PC-3 (cell line): ENCODE measurements around the gene RPL29. TPM values are rescaled to one million over a fixed set of nuclear protein-coding genes. Genes with fewer than 3 reads are reported as not detected.
"Not testable (repeated sequence)": the region's sequence is repeated elsewhere in the genome, so short reads cannot be mapped to it uniquely, and the experiment has no call there.

ENCODE experiments used
- ATAC-seq: fragments of 200-7000 bp; cut with Tn5 transposase; 2 replicates; pipeline ENCODE4 v1.9.1; 2020; ENCODE audit warnings: mild to moderate bottlenecking, moderate library complexity
- BruUV-seq: library from RNA; stranded (reverse); fragments of 400-500 nt; replicated peaks from 2 replicates; lab custom pipeline; 2021; lab: Mats Ljungman, UMichigan
- CTCF ChIA-PET: fragments of 300-600 bp; sonication (Branson Sonifier 250); formaldehyde crosslinking; loops from one replicate; lab custom pipeline; 2022; ENCODE audit warnings: antibody characterized with exemption; lab: Charles Lee
- POLR2A ChIA-PET: fragments of 300-600 bp; sonication (Branson Sonifier 250); formaldehyde crosslinking; loops from one replicate; lab custom pipeline; 2022; ENCODE audit warnings: antibody characterized with exemption; ENCODE audit not compliant: unreplicated experiment; lab: Charles Lee
- DNase-seq: peaks from one replicate; pipeline ENCODE4 v3.0.0-alpha.2; 2015
- H2AFZ ChIP-seq: fragments of 300-600 bp; sonication (generic); 2 replicates; pipeline ENCODE4 v1.6.0; 2016; ENCODE audit warnings: antibody characterized with exemption, low read length
- H3F3A ChIP-seq: fragments of 300-600 bp; sonication (generic); one replicate; pipeline ENCODE4 v1.6.0; 2017; ENCODE audit warnings: antibody characterized with exemption, low read length, control low read depth, mild to moderate bottlenecking; ENCODE audit not compliant: unreplicated experiment
- H3K27ac ChIP-seq: fragments of 300-600 bp; sonication (generic); 2 replicates; pipeline ENCODE4 v1.5.1; 2016; ENCODE audit warnings: mild to moderate bottlenecking, low read length
- H3K27me3 ChIP-seq: fragments of 300-600 bp; sonication (generic); 2 replicates; pipeline ENCODE4 v1.6.1; 2016; ENCODE audit warnings: low read length, mixed read lengths
- H3K36me3 ChIP-seq: fragments of 300-600 bp; sonication (generic); 2 replicates; pipeline ENCODE4 v1.6.1; 2016; ENCODE audit warnings: low read depth, mixed run types, low read length, mixed read lengths
- H3K4me1 ChIP-seq: fragments of 300-600 bp; sonication (generic); 2 replicates; pipeline ENCODE4 v1.5.1; 2016; ENCODE audit warnings: low read length; ENCODE audit not compliant: insufficient read depth
- H3K4me2 ChIP-seq: fragments of 300-600 bp; sonication (generic); 2 replicates; pipeline ENCODE4 v1.6.0; 2016; ENCODE audit warnings: low read length
- H3K4me3 ChIP-seq: fragments of 300-600 bp; sonication (generic); 2 replicates; pipeline ENCODE4 v1.5.1; 2016; ENCODE audit warnings: mild to moderate bottlenecking, low read length, mixed read lengths
- H3K79me2 ChIP-seq: fragments of 300-600 bp; sonication (generic); 2 replicates; pipeline ENCODE4 v1.6.1; 2017; ENCODE audit warnings: low read length, mixed read lengths
- H3K9ac ChIP-seq: fragments of 300-600 bp; sonication (generic); 2 replicates; pipeline ENCODE4 v1.6.0; 2016; ENCODE audit warnings: mild to moderate bottlenecking, low read length
- H3K9me2 ChIP-seq: fragments of 300-600 bp; sonication (generic); replicated peaks from 2 replicates; pipeline ENCODE4 v1.6.1; 2016; ENCODE audit warnings: mixed run types, low read length, mixed read lengths
- H3K9me3 ChIP-seq: fragments of 300-600 bp; sonication (generic); 2 replicates; pipeline ENCODE4 v1.6.1; 2016; ENCODE audit warnings: low read length, mixed read lengths
- H4K20me1 ChIP-seq: fragments of 300-600 bp; sonication (generic); 2 replicates; pipeline ENCODE4 v1.6.1; 2016; ENCODE audit warnings: low read length, mixed read lengths
- CTCF ChIP-seq: fragments of 300-600 bp; sonication (generic); conservative IDR thresholded peaks from 2 replicates; pipeline ENCODE4 v1.5.1; 2017; ENCODE audit warnings: antibody characterized with exemption, low read depth, mild to moderate bottlenecking, low read length
- EZH2 ChIP-seq: fragments of 300-600 bp; sonication (generic); IDR thresholded peaks from one replicate; pipeline ENCODE4 v1.6.1; 2017; ENCODE audit warnings: antibody characterized with exemption, mild to moderate bottlenecking, low read length; ENCODE audit not compliant: unreplicated experiment
- EZH2phosphoT487 ChIP-seq: fragments of 300-600 bp; sonication (generic); IDR thresholded peaks from 2 replicates; pipeline ENCODE4 v1.6.1; 2018; ENCODE audit warnings: mild to moderate bottlenecking, antibody characterized with exemption, low read length, borderline replicate concordance
- intact Hi-C: fragments of 100-400 bp; cut with micrococcal nuclease; formaldehyde crosslinking; loops from 2 replicates; pipeline ENCODE4 v1.9.0; 2023
- total RNA-seq: library from RNA; depleted of rRNA; stranded (reverse); fragments of >200 nt; gene quantifications from 2 replicates; pipeline ENCODE4 v1.2.3, GENCODE V29; 2014

RPL29 gene
- total RNA-seq, 1 experiment from 2014 or later, result 1,807 TPM

- ATAC-seq (no peak), DNase-seq (no peak)
- POLR2A ChIA-PET, result interaction anchor here (0.6 kb wide), 1 partner anchor 25 kb away, joined by 3 read pairs; no protein-coding TSS in a partner anchor
- TF ChIP-seq EZH2phosphoT487, result no peak
- TF ChIP-seq CTCF, result no peak
- no peak for TF ChIP-seq EZH2
- BruUV-seq, result no TSS peak
- Histone ChIP-seq H3K36me3 (no peaks in the 10 kb centered on the region), H3K79me2 (no peaks in the 10 kb centered on the region), H3K27me3 (no peaks in the 10 kb centered on the region), H3K4me3 (no peak overlapping the region), H3K4me2 (no peak overlapping the region), H3K9me2 (no peaks in the 10 kb centered on the region), H3K4me1 (peaks cover 19% of the 10 kb centered on the region), H4K20me1 (no peaks in the 10 kb centered on the region), H3K9me3 (no peaks in the 10 kb centered on the region), H3K27ac (no peak overlapping the region), H2AFZ (no peak overlapping the region), H3F3A (no peaks in the 10 kb centered on the region), H3K9ac (no peak overlapping the region)
- CTCF ChIA-PET, result interaction anchor here (0.6 to 2.4 kb wide), 5 partner anchors 14 to 184 kb away, joined by 3 to 15 read pairs (median 6); partner anchors contain the start of gene DUSP7
- intact Hi-C loops, result no loop called here
Observed at GRCh38 chr3:52036222-52036694, 40.6 kb upstream of the RPL29 start.

GRCh38 chr3:52034651-52035050, 39.0 kb upstream of the RPL29 start:
- H3K4me1 ChIP-seq, result peaks cover 19% of the 10 kb centered on the region
- no peaks in the 10 kb centered on the region for H3K9me2 ChIP-seq
- no peak for ATAC-seq
- no peaks in the 10 kb centered on the region for H4K20me1 ChIP-seq
- no peaks in the 10 kb centered on the region for H3K36me3 ChIP-seq
- H3K9me3 ChIP-seq, result no peaks in the 10 kb centered on the region
- H3F3A ChIP-seq, result no peaks in the 10 kb centered on the region
- no peak overlapping the region for H3K4me3 ChIP-seq
- no peaks in the 10 kb centered on the region for H3K27me3 ChIP-seq
- ChIA-PET CTCF (no interaction called here), POLR2A (no interaction called here)
- H3K79me2 ChIP-seq, result no peaks in the 10 kb centered on the region
- intact Hi-C loops, result no loop called here
- DNase-seq, result no peak
- TF ChIP-seq EZH2, result no peak
- no peak for TF ChIP-seq EZH2phosphoT487
- TF ChIP-seq CTCF, result no peak
- BruUV-seq, result no TSS peak
- H3K9ac ChIP-seq, result no peak overlapping the region
- H3K27ac ChIP-seq, result no peak overlapping the region
- H2AFZ ChIP-seq, result no peak overlapping the region
- H3K4me2 ChIP-seq, result no peak overlapping the region

- Histone ChIP-seq H3K27me3 (no peaks in the 10 kb centered on the region), H3K27ac (no peak overlapping the region), H3K9me3 (no peaks in the 10 kb centered on the region), H3K4me3 (no peak overlapping the region), H3K4me1 (peaks cover 19% of the 10 kb centered on the region), H3F3A (no peaks in the 10 kb centered on the region), H4K20me1 (no peaks in the 10 kb centered on the region), H3K36me3 (no peaks in the 10 kb centered on the region), H3K4me2 (no peak overlapping the region), H3K9me2 (no peaks in the 10 kb centered on the region), H3K9ac (no peak overlapping the region), H2AFZ (no peak overlapping the region), H3K79me2 (no peaks in the 10 kb centered on the region)
- CTCF ChIA-PET, result no interaction called here
- TF ChIP-seq EZH2 (no peak), EZH2phosphoT487 (no peak), CTCF (no peak)
- ATAC-seq (no peak), DNase-seq (no peak)
- POLR2A ChIA-PET, result no interaction called here
- intact Hi-C loops, result no loop called here
- BruUV-seq, result no TSS peak
Observed at GRCh38 chr3:52034212-52034611, 38.5 kb upstream of the RPL29 start.

- DNase-seq, H3K4me3 ChIP-seq, CTCF ChIA-PET, H4K20me1 ChIP-seq, H3K4me2 ChIP-seq, H3K36me3 ChIP-seq, H2AFZ ChIP-seq, H3F3A ChIP-seq, H3K9ac ChIP-seq, H3K27me3 ChIP-seq, ATAC-seq, intact Hi-C loops, H3K9me3 ChIP-seq, H3K9me2 ChIP-seq, POLR2A ChIA-PET, H3K79me2 ChIP-seq, H3K27ac ChIP-seq, BruUV-seq: not testable (repeated sequence)
- peaks cover 16% of the 10 kb centered on the region for H3K4me1 ChIP-seq
Observed at GRCh38 chr3:52033748-52034147, 38.1 kb upstream of the RPL29 start.
